GM12878 (cell line): ENCODE data around the gene TUBA3E. TPM values are rescaled to one million over a fixed set of nuclear protein-coding genes. Genes with fewer than 3 reads are reported as not detected.

Source experiments
- ATAC-seq: fragments of 200-7000 bp; cut with Tn5 transposase; 3 replicates; pipeline ENCODE4 v1.9.1; 2020; ENCODE audit warnings: mild to moderate bottlenecking, moderate library complexity
- BruUV-seq: library from RNA; stranded (reverse); fragments of 400-500 nt; replicated peaks from 2 replicates; lab custom pipeline; 2021; lab: Mats Ljungman, UMichigan
- CTCF ChIA-PET: fragments of 300-600 bp; sonication (Branson Sonifier 250); formaldehyde crosslinking; extraction: SDS; loops from one replicate; lab custom pipeline; 2021; ENCODE audit warnings: inconsistent platforms; lab: Yijun Ruan, JAX
- POLR2A ChIA-PET: fragments of 350-600 bp; formaldehyde crosslinking; extraction: SDS; loops from one replicate; lab custom pipeline; 2021; ENCODE audit warnings: inconsistent platforms; lab: Charles Lee
- RAD21 ChIA-PET: fragments of 300-600 bp; sonication (Branson Sonifier 250); formaldehyde crosslinking; loops from one replicate; lab custom pipeline; 2023; ENCODE audit warnings: antibody characterized with exemption; ENCODE audit not compliant: unreplicated experiment; lab: Charles Lee
- SMC1A ChIA-PET: fragments of 300-600 bp; sonication (Branson Sonifier 250); formaldehyde crosslinking; loops from one replicate; lab custom pipeline; 2023; ENCODE audit not compliant: unreplicated experiment, uncharacterized antibody; lab: Charles Lee
- DNase-seq: peaks from one replicate; pipeline ENCODE4 v3.0.0-alpha.2; 2011; ENCODE audit warnings: low read depth, low spot score
- FAIRE-seq: peaks from 3 replicates; lab custom pipeline; 2011; peaks lifted over from hg19 to GRCh38; lab: Jason Lieb, UNC
- H2AFZ ChIP-seq: 2 replicates; pipeline ENCODE4 v1.6.0; 2011; ENCODE audit warnings: low read depth, low read length, control low read depth; ENCODE audit not compliant: control insufficient read depth
- H3K27ac ChIP-seq: 2 replicates; pipeline ENCODE4 v1.5.1; 2011; ENCODE audit warnings: control low read depth; ENCODE audit not compliant: control insufficient read depth, insufficient read depth
- H3K27me3 ChIP-seq, 2 experiments: replicated peaks in 1 of 2; 2 replicates each; pipeline versions ENCODE4 v1.6.0 to v1.6.1; 2011; ENCODE audit warnings: low read length in 1 of 2; ENCODE audit not compliant: control insufficient read depth in 2 of 2, insufficient read depth in 2 of 2
- H3K36me3 ChIP-seq, 2 experiments: 2 replicates each; pipeline ENCODE4 v1.5.1; 2011; ENCODE audit warnings: low read length in 1 of 2; ENCODE audit not compliant: control insufficient read depth in 2 of 2, insufficient read depth in 2 of 2
- H3K4me1 ChIP-seq: 2 replicates; pipeline ENCODE4 v1.6.1; 2011; ENCODE audit warnings: mild to moderate bottlenecking, low read length, moderate library complexity, mixed read lengths; ENCODE audit not compliant: control insufficient read depth, insufficient read depth
- H3K4me2 ChIP-seq: 2 replicates; pipeline ENCODE4 v1.6.0; 2011; ENCODE audit warnings: control low read depth; ENCODE audit not compliant: control insufficient read depth, insufficient read depth
- H3K4me3 ChIP-seq: fragments of 200-600 bp; sonication (generic); 2 replicates; pipeline ENCODE4 v1.5.1; 2016
- H3K79me2 ChIP-seq: 2 replicates; pipeline ENCODE4 v1.6.0; 2011; ENCODE audit warnings: low read length; ENCODE audit not compliant: control insufficient read depth, insufficient read depth
- H3K9ac ChIP-seq: 2 replicates; pipeline ENCODE4 v1.8.0; 2011; ENCODE audit warnings: low read length, control low read depth, mixed read lengths; ENCODE audit not compliant: control insufficient read depth, insufficient read depth
- H3K9me3 ChIP-seq: replicated peaks from 3 replicates; pipeline ENCODE4 v1.5.1; 2011; ENCODE audit warnings: mild to moderate bottlenecking, low read length; ENCODE audit not compliant: control insufficient read depth, insufficient read depth
- H4K20me1 ChIP-seq: 2 replicates; pipeline ENCODE4 v1.6.0; 2011; ENCODE audit not compliant: control insufficient read depth, insufficient read depth
- CEBPB ChIP-seq, 2 experiments: fragments of 150-350 bp in 1 of 2; IDR thresholded peaks; 2 replicates each; pipeline ENCODE4 v1.6.1; 2012 to 2014; ENCODE audit warnings: low read depth in 2 of 2, low read length in 2 of 2, borderline replicate concordance in 1 of 2, inconsistent platforms in 1 of 2
- CTCF ChIP-seq, 3 experiments: IDR thresholded peaks in 2 of 3; conservative IDR thresholded peaks in 1 of 3; 2 replicates each; pipeline ENCODE4 v1.5.1; 2011; ENCODE audit warnings: low read depth in 3 of 3, low read length in 3 of 3, mild to moderate bottlenecking in 3 of 3, control low read depth in 2 of 3, moderate library complexity in 2 of 3, inconsistent platforms in 1 of 3, mixed read lengths in 1 of 3; ENCODE audit not compliant: control insufficient read depth in 2 of 3, insufficient read depth in 1 of 3; ENCODE audit errors: extremely low read depth in 1 of 3
- EP300 ChIP-seq, 2 experiments: fragments of 150-350 bp in 1 of 2; IDR thresholded peaks; 2 replicates each; pipeline ENCODE4 v1.6.1; 2011 to 2012; ENCODE audit warnings: low read depth in 2 of 2, low read length in 2 of 2, borderline replicate concordance in 1 of 2, improper control_type of control experiment in 1 of 2, inconsistent platforms in 1 of 2; ENCODE audit not compliant: control insufficient read depth in 1 of 2
- FOS ChIP-seq: IDR thresholded peaks from 3 replicates; pipeline ENCODE4 v1.6.1; 2011; ENCODE audit warnings: borderline replicate concordance; ENCODE audit not compliant: insufficient read length; ENCODE audit errors: extremely low read depth
- GATAD2B ChIP-seq: fragments of 450-650 bp; conservative IDR thresholded peaks from 2 replicates; pipeline ENCODE4 v1.6.1; 2017; ENCODE audit warnings: low read depth, mild to moderate bottlenecking, moderate library complexity
- HCFC1 ChIP-seq: fragments of 150-350 bp; IDR thresholded peaks from 2 replicates; pipeline ENCODE4 v1.6.1; 2014; ENCODE audit warnings: low read length
- HDAC2 ChIP-seq: fragments of 200-600 bp; sonication (generic); IDR thresholded peaks from 2 replicates; pipeline ENCODE4 v1.6.1; 2017
- SIX5 ChIP-seq: IDR thresholded peaks from 2 replicates; pipeline ENCODE4 v1.6.1; 2011; ENCODE audit warnings: mild to moderate bottlenecking, low read depth, low read length, moderate library complexity; ENCODE audit not compliant: severe bottlenecking
- SUZ12 ChIP-seq: fragments of 200-600 bp; sonication (generic); IDR thresholded peaks from one replicate; pipeline ENCODE4 v1.6.1; 2018; ENCODE audit warnings: antibody characterized with exemption, mild to moderate bottlenecking; ENCODE audit not compliant: unreplicated experiment
- TBL1XR1 ChIP-seq: IDR thresholded peaks from 2 replicates; pipeline ENCODE4 v1.6.1; 2012; ENCODE audit warnings: low read depth, low read length, improper control_type of control experiment
- ZNF217 ChIP-seq: fragments of 450-650 bp; IDR thresholded peaks from 2 replicates; pipeline ENCODE4 v1.6.1; 2017; ENCODE audit warnings: antibody characterized with exemption, mild to moderate bottlenecking
- WGBS: methylation state at CpG from one replicate; pipeline ENCODE4 v1.1.6; 2016; ENCODE audit warnings: low lambda C conversion rate; ENCODE audit not compliant: insufficient replicate concordance, insufficient coverage; ENCODE audit errors: missing lambda C conversion rate; 5-methylcytosine and 5-hydroxymethylcytosine counted together
- in situ Hi-C: fragments of 300-500 bp; cut with MboI; formaldehyde crosslinking; loops from 9 replicates; pipeline ENCODE4 v1.14.3; 2018; ENCODE audit warnings: mixed read lengths
- intact Hi-C: fragments of 100-400 bp; cut with micrococcal nuclease; formaldehyde crosslinking; loops from one replicate; pipeline ENCODE4 v1.14.2; 2022; ENCODE audit not compliant: unreplicated experiment
- polyA plus RNA-seq, 11 experiments: library from polyadenylated mRNA; depleted of rRNA in 4 of 11; unstranded in 6 of 11; stranded (reverse) in 5 of 11; fragments of >200 nt; fragmentation: Nextera tagmentation in 4 of 11; fragmentation: Illumina TruSeq in 1 of 11; extraction: Ambion mirVana in 4 of 11; extraction: Trizol in 1 of 11; gene quantifications; 1 replicate in 1 of 11; 2 replicates in 10 of 11; pipeline versions ENCODE4 v1.2.1 to v1.2.3, GENCODE V29; 2011 to 2016; ENCODE audit warnings: inconsistent platforms in 2 of 11, missing spikeins in 2 of 11, low read depth in 1 of 11
- total RNA-seq, 4 experiments: library from RNA; depleted of rRNA in 3 of 4; stranded (reverse); fragments of >200 nt in 3 of 4; fragmentation: Illumina TruSeq in 1 of 4; extraction: Trizol in 1 of 4; gene quantifications; 2 replicates each; pipeline versions ENCODE4 v1.2.1 to v1.2.3, GENCODE V29; 2013 to 2021
- TF ChIP-seq, protein P1 (sequence below): fragments of 150-350 bp; IDR thresholded peaks from 2 replicates; pipeline ENCODE4 v1.6.1; 2016; ENCODE audit warnings: low read depth, low read length

TUBA3E gene
- total and polyA plus RNA-seq, 10 of the 15 experiments (the other 5 are each of a cell fraction or from before 2014, with no cell fraction given): not detected

GRCh38 chr2:130165293-130166016, 32.8 kb downstream of the TUBA3E start:
- CTCF ChIA-PET: no interaction called here
- H3K27me3 ChIP-seq: no peaks in the 10 kb centered on the region
- no peak overlapping the region for H3K4me3 ChIP-seq
- H3K4me1 ChIP-seq: no peaks in the 10 kb centered on the region
- BruUV-seq: TSS peak; percentile 17
- no peak overlapping the region for H3K27ac ChIP-seq
- intact Hi-C loops (no loop called here), in situ Hi-C loops (no loop called here)
- H3K9ac ChIP-seq: no peak overlapping the region
- RAD21 ChIA-PET: no interaction called here
- no peak overlapping the region for H2AFZ ChIP-seq
- H3K9me3 ChIP-seq: no peaks in the 10 kb centered on the region
- 86% methylated on average over 8 of the region's 8 CpGs for WGBS
- H3K36me3 ChIP-seq: peaks cover 11 to 12% of the 10 kb centered on the region in 2 experiments
- H3K79me2 ChIP-seq: no peaks in the 10 kb centered on the region
- ATAC-seq: no peak
- TF ChIP-seq EP300 (IDR thresholded peaks at IDR 0.05; ENCODE audit: borderline replicate concordance in 1 of 2, control insufficient read depth in 1 of 2, low read depth in 2 of 2, low read length in 2 of 2) (no peak), HCFC1 (no peak), SUZ12 (no peak), CTCF (IDR thresholded peaks at IDR 0.05 in 2 of 3, conservative IDR thresholded peaks at IDR 0.05 in 1 of 3; ENCODE audit: control insufficient read depth in 2 of 3, extremely low read depth in 1 of 3, insufficient read depth in 1 of 3, low read depth in 3 of 3, low read length in 3 of 3) (no peak), CEBPB (IDR thresholded peaks at IDR 0.05; ENCODE audit: borderline replicate concordance in 1 of 2, low read depth in 2 of 2, low read length in 2 of 2) (no peak), FOS (no peak), GATAD2B (no peak), SIX5 (no peak), HDAC2 (no peak), TBL1XR1 (no peak), ZNF217 (no peak)
- TF ChIP-seq, protein P1, sequence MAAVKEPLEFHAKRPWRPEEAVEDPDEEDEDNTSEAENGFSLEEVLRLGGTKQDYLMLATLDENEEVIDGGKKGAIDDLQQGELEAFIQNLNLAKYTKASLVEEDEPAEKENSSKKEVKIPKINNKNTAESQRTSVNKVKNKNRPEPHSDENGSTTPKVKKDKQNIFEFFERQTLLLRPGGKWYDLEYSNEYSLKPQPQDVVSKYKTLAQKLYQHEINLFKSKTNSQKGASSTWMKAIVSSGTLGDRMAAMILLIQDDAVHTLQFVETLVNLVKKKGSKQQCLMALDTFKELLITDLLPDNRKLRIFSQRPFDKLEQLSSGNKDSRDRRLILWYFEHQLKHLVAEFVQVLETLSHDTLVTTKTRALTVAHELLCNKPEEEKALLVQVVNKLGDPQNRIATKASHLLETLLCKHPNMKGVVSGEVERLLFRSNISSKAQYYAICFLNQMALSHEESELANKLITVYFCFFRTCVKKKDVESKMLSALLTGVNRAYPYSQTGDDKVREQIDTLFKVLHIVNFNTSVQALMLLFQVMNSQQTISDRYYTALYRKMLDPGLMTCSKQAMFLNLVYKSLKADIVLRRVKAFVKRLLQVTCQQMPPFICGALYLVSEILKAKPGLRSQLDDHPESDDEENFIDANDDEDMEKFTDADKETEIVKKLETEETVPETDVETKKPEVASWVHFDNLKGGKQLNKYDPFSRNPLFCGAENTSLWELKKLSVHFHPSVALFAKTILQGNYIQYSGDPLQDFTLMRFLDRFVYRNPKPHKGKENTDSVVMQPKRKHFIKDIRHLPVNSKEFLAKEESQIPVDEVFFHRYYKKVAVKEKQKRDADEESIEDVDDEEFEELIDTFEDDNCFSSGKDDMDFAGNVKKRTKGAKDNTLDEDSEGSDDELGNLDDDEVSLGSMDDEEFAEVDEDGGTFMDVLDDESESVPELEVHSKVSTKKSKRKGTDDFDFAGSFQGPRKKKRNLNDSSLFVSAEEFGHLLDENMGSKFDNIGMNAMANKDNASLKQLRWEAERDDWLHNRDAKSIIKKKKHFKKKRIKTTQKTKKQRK: no peak
- SMC1A ChIA-PET: no interaction called here
- H3K4me2 ChIP-seq: no peak overlapping the region
- DNase-seq: no peak
- FAIRE-seq: no peak
- POLR2A ChIA-PET: no interaction called here
- H4K20me1 ChIP-seq: no peaks in the 10 kb centered on the region
